H1 (cell line): Measurements from ENCODE around the gene APOC4. TPM values are rescaled to one million over a fixed set of nuclear protein-coding genes. Genes with fewer than 3 reads are reported as not detected.

Source experiments
- BACH1 ChIP-seq: IDR thresholded peaks from 2 replicates; pipeline ENCODE4 v1.6.1; 2012; ENCODE audit warnings: low read length, improper control_type of control experiment
- BRCA1 ChIP-seq: IDR thresholded peaks from 2 replicates; pipeline ENCODE4 v1.6.1; 2012; ENCODE audit warnings: low read depth, low read length, improper control_type of control experiment
- CBX8 ChIP-seq: fragments of 300-800, 300-1000 bp; sonication (generic); IDR thresholded peaks from 2 replicates; pipeline ENCODE4 v1.7.1; 2016; ENCODE audit warnings: low read depth, low read length, borderline replicate concordance
- CREB1 ChIP-seq: IDR thresholded peaks from 2 replicates; pipeline ENCODE4 v1.6.1; 2012; ENCODE audit warnings: inconsistent platforms
- CTCF ChIP-seq, 3 experiments: IDR thresholded peaks; 1 replicate in 2 of 3; 2 replicates in 1 of 3; pipeline versions ENCODE4 v1.5.1 to v1.6.1; 2011; ENCODE audit warnings: low read length in 3 of 3, mild to moderate bottlenecking in 3 of 3, inconsistent platforms in 2 of 3, low read depth in 1 of 3, moderate library complexity in 1 of 3; ENCODE audit not compliant: insufficient read depth in 1 of 3; ENCODE audit errors: control extremely low read depth in 1 of 3
- EGR1 ChIP-seq: IDR thresholded peaks from 2 replicates; pipeline ENCODE4 v1.6.1; 2011; ENCODE audit warnings: low read depth, low read length, borderline replicate concordance
- EP300 ChIP-seq, 2 experiments: IDR thresholded peaks; 1 replicate in 1 of 2; 2 replicates in 1 of 2; pipeline ENCODE4 v1.6.1; 2011 to 2012; ENCODE audit warnings: low read depth in 2 of 2, low read length in 2 of 2, mild to moderate bottlenecking in 2 of 2, borderline replicate concordance in 1 of 2, inconsistent platforms in 1 of 2, moderate library complexity in 1 of 2
- GABPA ChIP-seq: IDR thresholded peaks from 2 replicates; pipeline ENCODE4 v1.6.1; 2011; ENCODE audit warnings: mild to moderate bottlenecking, low read length, moderate library complexity, borderline replicate concordance; ENCODE audit not compliant: insufficient read depth
- JUND ChIP-seq: IDR thresholded peaks from 2 replicates; pipeline ENCODE4 v1.6.1; 2011; ENCODE audit warnings: mild to moderate bottlenecking, improper control_type of control experiment, low read length
- KDM1A ChIP-seq: fragments of 200-600, 300-600 bp; sonication (generic); IDR thresholded peaks from 2 replicates; pipeline ENCODE4 v1.7.1; 2016; ENCODE audit warnings: mild to moderate bottlenecking, low read length, borderline replicate concordance
- MAFK ChIP-seq: IDR thresholded peaks from 2 replicates; pipeline ENCODE4 v1.6.1; 2012; ENCODE audit warnings: low read depth, mild to moderate bottlenecking, improper control_type of control experiment, low read length
- PHF8 ChIP-seq: fragments of 200-600 bp; sonication (generic); conservative IDR thresholded peaks from 2 replicates; pipeline ENCODE4 v1.7.1; 2012; ENCODE audit warnings: low read depth, mild to moderate bottlenecking, inconsistent platforms, low read length, moderate library complexity
- POLR2A ChIP-seq, 2 experiments: IDR thresholded peaks; 1 replicate in 1 of 2; 2 replicates in 1 of 2; pipeline ENCODE4 v1.6.1; 2011; ENCODE audit warnings: low read depth in 2 of 2, low read length in 2 of 2, mild to moderate bottlenecking in 2 of 2; ENCODE audit errors: control extremely low read depth in 1 of 2
- RNF2 ChIP-seq: fragments of 200-900, 300-1000 bp; sonication (generic); IDR thresholded peaks from 2 replicates; pipeline ENCODE4 v1.7.1; 2016; ENCODE audit warnings: borderline replicate concordance, low read depth, mild to moderate bottlenecking, antibody characterized with exemption, low read length; ENCODE audit not compliant: poor library complexity, severe bottlenecking; ENCODE audit errors: missing control alignments
- SIN3A ChIP-seq, 2 experiments: IDR thresholded peaks in 1 of 2; conservative IDR thresholded peaks in 1 of 2; 2 replicates each; pipeline ENCODE4 v1.6.1; 2011 to 2012; ENCODE audit warnings: low read length in 2 of 2, improper control_type of control experiment in 1 of 2, low read depth in 1 of 2, mild to moderate bottlenecking in 1 of 2
- SUZ12 ChIP-seq: fragments of 200-600 bp; sonication (generic); IDR thresholded peaks from 2 replicates; pipeline ENCODE4 v1.6.1; 2012; ENCODE audit warnings: mild to moderate bottlenecking, inconsistent platforms, low read length, moderate library complexity, mixed read lengths
- TAF1 ChIP-seq: IDR thresholded peaks from 2 replicates; pipeline ENCODE4 v1.6.1; 2011; ENCODE audit warnings: mild to moderate bottlenecking, low read depth, low read length
- TAF7 ChIP-seq: optimal IDR thresholded peaks from 2 replicates; pipeline ENCODE3; 2011; ENCODE audit warnings: low read depth, mild to moderate bottlenecking, inconsistent platforms, low read length, moderate library complexity, borderline replicate concordance
- TEAD4 ChIP-seq: IDR thresholded peaks from 2 replicates; pipeline ENCODE4 v1.6.1; 2012; ENCODE audit warnings: low read depth, low read length, inconsistent platforms, mixed read lengths
- USF2 ChIP-seq: IDR thresholded peaks from 2 replicates; pipeline ENCODE4 v1.6.1; 2011; ENCODE audit warnings: low read length, improper control_type of control experiment
- polyA plus RNA-seq, 7 experiments: library from polyadenylated mRNA; depleted of rRNA in 3 of 7; stranded (reverse) in 5 of 7; unstranded in 2 of 7; fragments of >200 nt in 5 of 7; fragments of 200-250 nt in 2 of 7; gene quantifications; 1 replicate in 5 of 7; 2 replicates in 1 of 7; 4 replicates in 1 of 7; pipeline versions ENCODE4 v1.2.1 to v1.2.3, GENCODE V29; 2011 to 2013; ENCODE audit warnings: missing spikeins in 2 of 7, mixed read lengths in 2 of 7
- total RNA-seq: library from RNA; stranded (reverse); fragmentation: NEBNext Ultra II Directional; extraction: Animal tissue kit (Norgen Biotek cat#: 25700); gene quantifications from 2 replicates; pipeline ENCODE4 v1.2.1, GENCODE V29; 2021

The APOC4 gene
- total and polyA plus RNA-seq, 2 of the 8 experiments (the other 6 are each of a cell fraction or from before 2014, with no cell fraction given), result not detected

DNA sequence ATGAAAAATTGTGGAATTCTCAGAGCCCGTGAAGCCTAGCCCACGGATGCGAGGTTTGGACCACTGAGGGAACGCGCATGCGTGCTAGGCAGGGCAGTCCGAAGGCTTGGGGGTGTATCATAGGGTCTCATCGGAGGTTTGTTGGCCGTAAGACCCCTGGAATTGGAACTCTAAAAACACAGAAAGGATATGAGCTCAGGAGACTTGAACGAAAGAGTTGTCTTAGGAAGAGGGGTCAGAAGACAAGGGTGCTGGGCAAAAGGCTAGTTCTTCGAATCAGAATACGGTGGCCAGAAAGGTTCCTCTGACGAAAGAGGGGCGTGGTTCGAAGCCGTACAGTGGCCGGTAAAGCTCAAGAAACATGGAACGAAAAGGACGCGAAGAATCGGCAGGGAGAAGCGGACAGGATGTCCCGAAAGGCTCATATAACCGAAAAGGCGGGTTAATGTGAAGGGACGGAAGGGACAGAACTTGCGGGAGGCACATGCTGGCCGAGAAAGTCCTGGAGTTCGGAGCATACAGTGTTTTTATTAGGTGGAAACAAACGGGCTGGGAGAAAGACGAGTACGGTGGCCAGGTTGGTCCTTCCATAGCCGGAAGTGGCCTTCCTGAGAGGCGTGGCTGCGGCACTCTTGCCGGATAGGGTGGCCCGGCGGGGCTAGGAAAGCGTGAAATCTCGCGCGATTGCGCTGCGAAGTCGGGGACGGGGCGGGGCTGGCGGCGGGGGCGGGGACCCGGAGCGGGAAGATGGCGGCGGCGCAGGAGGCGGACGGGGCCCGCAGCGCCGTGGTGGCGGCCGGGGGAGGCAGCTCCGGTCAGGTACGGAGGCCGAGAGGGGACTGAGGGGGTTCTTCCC is 12.8 kb downstream of the APOC4 start, which contains the start of gene CLPTM1 (continued):
- TF ChIP-seq CTCF (IDR thresholded peaks at IDR 0.05; ENCODE audit: control extremely low read depth in 1 of 3, insufficient read depth in 1 of 3, low read depth in 1 of 3, low read length in 3 of 3), result no peak
- peak; percentile 79 for TF ChIP-seq TAF1
- TF ChIP-seq KDM1A, result no peak
- no peak for TF ChIP-seq USF2
- peak; percentile 85 for TF ChIP-seq CREB1
- TF ChIP-seq SIN3A (conservative IDR thresholded peaks at IDR 0.05 in 1 of 2, IDR thresholded peaks at IDR 0.05 in 1 of 2; ENCODE audit: low read depth in 1 of 2, low read length in 2 of 2), result peak; percentile 84 to 89; a peak in 2 of 4 replicates
- TF ChIP-seq PHF8, result peak; percentile 96
- no peak for TF ChIP-seq JUND
- no peak for TF ChIP-seq EGR1
- peak; percentile 83 for TF ChIP-seq BRCA1
- no peak for TF ChIP-seq BACH1
- TF ChIP-seq RNF2, result no peak
- no peak for TF ChIP-seq SUZ12
- TF ChIP-seq EP300 (IDR thresholded peaks at IDR 0.05; ENCODE audit: borderline replicate concordance in 1 of 2, low read depth in 2 of 2, low read length in 2 of 2), result no peak
- TF ChIP-seq POLR2A (IDR thresholded peaks at IDR 0.05; ENCODE audit: control extremely low read depth in 1 of 2, low read depth in 2 of 2, low read length in 2 of 2), result peak; percentile 97
- no peak for TF ChIP-seq CBX8
- no peak for TF ChIP-seq MAFK
- peak; percentile 53 for TF ChIP-seq TAF7
- peak; percentile 59; the same call in 1 of the 2 replicates for TF ChIP-seq GABPA
- TF ChIP-seq TEAD4, result no peak
